GM06990 (cell line): Measurements from ENCODE around the gene ACTR1A.

Source experiments
- DNase-seq: peaks from one replicate; pipeline ENCODE4 v3.0.0-alpha.2; 2011; ENCODE audit not compliant: insufficient read length; ENCODE audit errors: extremely low read depth
- H3K27me3 ChIP-seq: replicated peaks from 2 replicates; pipeline ENCODE4 v1.6.0; 2011; ENCODE audit warnings: low read length; ENCODE audit not compliant: control insufficient read depth, insufficient read depth
- H3K36me3 ChIP-seq: 2 replicates; pipeline ENCODE4 v1.5.1; 2011; ENCODE audit warnings: low read length; ENCODE audit not compliant: control insufficient read depth, insufficient read depth
- H3K4me3 ChIP-seq: replicated peaks from 2 replicates; pipeline ENCODE4 v1.5.1; 2011; ENCODE audit warnings: low read depth, mild to moderate bottlenecking, control low read depth, low read length
- CTCF ChIP-seq: IDR thresholded peaks from 2 replicates; pipeline ENCODE4 v1.5.1; 2011; ENCODE audit warnings: low read length, control low read depth, mild to moderate bottlenecking, inconsistent platforms; ENCODE audit not compliant: insufficient read depth, poor library complexity, severe bottlenecking

The ACTR1A gene

GRCh38 chr10:102502337-102503151 is at the start of gene ACTR1A:
Gene ACTR1A, minus strand, starts transcription at chr10:102502712. Its CDS starts 65 bp downstream, at chr10:102502647.
- H3K27me3 ChIP-seq: no peaks in the 10 kb centered on the region
- no peak for TF ChIP-seq CTCF
- peak within 1 kb of the TSS; percentile 83 for H3K4me3 ChIP-seq
- H3K36me3 ChIP-seq: no peaks in the 10 kb centered on the region; the same call in 1 of the 2 replicates
- DNase-seq: peak; percentile 94

- TF ChIP-seq CTCF: no peak
- DNase-seq: no peak
- H3K27me3 ChIP-seq: no peaks in the 10 kb centered on the region
- no peak overlapping the region for H3K4me3 ChIP-seq
- H3K36me3 ChIP-seq: no peaks in the 10 kb centered on the region; the same call in none of the 2 replicates
These were observed 48.2 kb upstream of the ACTR1A start for GRCh38 chr10:102550636-102551210.

GRCh38 chr10:102549549-102549948 is 47.0 kb upstream of the ACTR1A start:
- H3K27me3 ChIP-seq: no peaks in the 10 kb centered on the region

GRCh38 chr10:102546606-102547320 is 44.3 kb upstream of the ACTR1A start:
- no peaks in the 10 kb centered on the region for H3K27me3 ChIP-seq

More at GRCh38 chr10:102549549-102549948, 47.0 kb upstream of the ACTR1A start:
- H3K4me3 ChIP-seq: no peak overlapping the region
- no peak for DNase-seq
- H3K36me3 ChIP-seq: no peaks in the 10 kb centered on the region; the same call in none of the 2 replicates
- TF ChIP-seq CTCF: no peak

GRCh38 chr10:102545997-102546396 is 43.5 kb upstream of the ACTR1A start:
- no peak for DNase-seq
- no peak overlapping the region for H3K4me3 ChIP-seq
- H3K36me3 ChIP-seq: no peaks in the 10 kb centered on the region; the same call in none of the 2 replicates
- no peaks in the 10 kb centered on the region for H3K27me3 ChIP-seq
- TF ChIP-seq CTCF: no peak

More at GRCh38 chr10:102546606-102547320, 44.3 kb upstream of the ACTR1A start:
- Histone ChIP-seq H3K4me3 (no peak overlapping the region), H3K36me3 (no peaks in the 10 kb centered on the region; the same call in none of the 2 replicates)
- TF ChIP-seq CTCF: no peak
- no peak for DNase-seq
